HepG2 (cell line): ENCODE measurements around the gene TAF13.

Experiments
- NCOA1 ChIP-seq: sonication (generic); formaldehyde crosslinking; IDR thresholded peaks from 2 replicates; pipeline ENCODE4 v1.9.0; 2021; ENCODE audit warnings: missing genetic modification reagents
- ZNF672 ChIP-seq: sonication (generic); formaldehyde crosslinking; IDR thresholded peaks from 2 replicates; pipeline ENCODE4 v1.8.1; 2022; ENCODE audit warnings: missing genetic modification reagents

GRCh38 chr1:109089242-109090015 is 13.6 kb upstream of the TAF13 start:
- TF ChIP-seq ZNF672 (no peak), NCOA1 (no peak)
